Stimulated activated CD4-positive, alpha-beta T cell treated with anti-CD3 and anti-CD28 coated beads, Interleukin-1b, Interleukin-23, amount 100 ng/mL, for 4 hours (primary cell): ENCODE measurements around the gene CFAP54.
"Not testable (repeated sequence)": the region's sequence is repeated elsewhere in the genome, so short reads cannot be mapped to it uniquely, and the experiment has no call there.

ENCODE experiments used
- DNase-seq, 2 donors: peaks; one replicate each; pipeline ENCODE4 v3.0.0-alpha.2; 2020; ENCODE audit warnings: low read depth in 2 of 2

Gene CFAP54

DNA sequence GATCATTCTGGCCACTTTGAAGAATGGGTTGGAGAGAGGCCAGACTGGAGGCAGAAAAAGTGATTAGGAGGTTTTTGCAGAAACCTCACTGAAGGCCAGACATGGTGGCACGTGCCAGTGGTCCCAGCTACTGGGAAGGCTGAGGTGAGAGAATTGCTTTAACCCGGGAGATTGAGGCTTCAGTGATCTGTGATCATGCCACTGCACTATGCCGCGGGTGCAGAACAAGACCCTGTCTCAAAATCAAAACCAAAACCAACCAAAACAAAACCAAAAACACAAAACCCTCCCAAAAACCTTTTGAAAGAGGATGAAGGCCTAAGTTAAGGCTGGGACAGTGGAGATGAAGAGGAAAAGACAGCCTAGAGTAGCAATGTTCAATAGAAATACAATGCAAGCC, 15.2 kb upstream of the CFAP54 start:
- no peak for DNase-seq

DNA sequence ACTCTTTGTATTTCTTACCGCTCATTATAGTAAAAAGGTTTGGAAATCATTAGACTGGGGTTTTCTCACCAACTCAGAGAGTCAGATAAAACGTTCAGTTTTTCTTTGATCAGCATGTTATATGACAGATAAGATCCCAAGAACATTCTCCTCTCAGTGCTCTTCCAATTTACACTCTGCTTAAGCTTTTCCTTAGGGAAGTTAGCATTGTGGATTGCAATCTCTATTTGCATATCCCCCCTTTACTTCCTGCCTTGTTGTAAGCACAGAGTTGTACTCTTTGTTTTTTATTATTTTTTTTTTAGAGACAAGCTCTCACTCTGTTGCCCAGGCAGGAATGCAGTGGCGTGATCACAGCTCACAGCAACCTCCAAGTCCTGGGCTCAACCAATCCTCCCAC, 11.4 kb upstream of the CFAP54 start:
- no peak for DNase-seq

DNA sequence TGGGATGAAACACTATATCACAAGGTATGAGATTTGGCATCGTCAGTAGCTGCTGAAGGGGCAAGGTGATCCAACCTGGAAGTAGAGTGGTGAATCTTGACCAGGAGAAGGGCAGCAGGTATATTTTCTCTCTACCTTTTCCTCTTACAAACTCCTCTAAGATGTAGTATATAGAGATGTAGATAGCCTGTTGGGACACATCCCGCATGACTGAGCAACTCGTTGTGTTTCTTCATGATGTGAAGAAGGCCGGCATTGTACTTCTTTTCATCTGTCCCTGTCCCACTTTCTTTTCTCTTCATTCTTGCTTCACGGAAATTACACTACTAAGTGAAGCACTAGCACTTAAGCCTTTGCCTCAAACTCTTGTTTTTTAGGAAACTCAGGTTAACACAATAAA, 7.3 kb upstream of the CFAP54 start:
- no peak for DNase-seq

- no peak for DNase-seq
Measured at GRCh38 chr12:96483116-96483515, 6.3 kb upstream of the CFAP54 start.

DNA sequence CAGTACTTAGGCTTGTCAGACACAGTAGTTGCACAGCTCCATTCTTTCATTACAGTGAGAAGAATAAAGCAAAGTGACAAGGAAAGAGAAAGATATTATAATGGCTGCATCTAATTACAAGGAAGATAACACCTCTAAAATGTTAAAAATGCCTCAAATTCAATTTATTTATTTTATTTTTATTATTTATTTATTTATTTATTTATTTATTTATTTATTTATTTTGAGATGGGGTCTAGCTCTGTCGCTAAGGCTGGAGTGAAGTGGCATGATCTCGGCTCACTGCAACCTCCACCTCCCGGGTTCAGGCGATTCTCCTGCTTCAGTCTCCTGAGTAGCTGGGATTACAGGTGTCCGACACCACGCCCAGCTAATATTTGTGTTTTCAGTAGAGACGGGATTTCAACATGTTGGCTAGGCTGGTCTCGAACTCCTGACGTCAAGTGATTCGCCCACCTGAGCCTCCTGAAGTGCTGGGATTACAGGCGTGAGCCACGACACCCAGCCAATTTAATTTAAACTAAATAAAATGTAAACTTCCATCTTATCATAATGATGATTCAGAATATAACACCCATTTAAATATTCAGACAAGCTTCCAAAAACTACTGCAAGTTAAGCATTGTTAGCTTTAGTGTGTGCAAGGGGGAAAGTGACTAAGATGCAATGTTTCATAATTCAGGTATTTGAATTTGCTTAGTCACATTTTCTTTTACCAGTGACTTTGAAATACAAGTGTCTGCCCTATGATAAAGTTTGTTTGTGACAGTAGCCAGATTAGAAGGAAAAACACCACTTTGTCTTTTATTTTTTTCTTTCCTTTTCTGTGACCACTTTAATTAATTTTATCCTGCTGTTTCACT, 2.4 kb upstream of the CFAP54 start:
- DNase-seq = no peak

DNA sequence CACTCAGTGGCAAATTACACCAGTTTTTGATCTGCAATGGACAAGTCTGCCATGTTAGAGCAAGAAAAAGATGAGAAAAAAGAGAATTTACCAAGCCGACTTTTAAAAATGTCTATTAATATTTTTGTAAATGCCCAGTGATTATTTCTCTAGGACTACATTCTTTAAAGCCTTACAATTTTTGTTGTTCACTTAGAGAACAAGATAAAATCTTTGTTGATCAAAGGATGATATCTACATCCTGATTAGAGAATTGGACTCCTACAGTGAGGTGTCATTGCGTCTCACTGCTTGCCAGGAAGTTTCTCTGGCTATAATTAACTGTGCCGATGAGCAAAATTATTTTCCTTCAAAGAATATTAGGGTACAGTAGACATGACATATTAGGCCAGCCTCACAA, 1.7 kb upstream of the CFAP54 start:
- no peak for DNase-seq

DNA sequence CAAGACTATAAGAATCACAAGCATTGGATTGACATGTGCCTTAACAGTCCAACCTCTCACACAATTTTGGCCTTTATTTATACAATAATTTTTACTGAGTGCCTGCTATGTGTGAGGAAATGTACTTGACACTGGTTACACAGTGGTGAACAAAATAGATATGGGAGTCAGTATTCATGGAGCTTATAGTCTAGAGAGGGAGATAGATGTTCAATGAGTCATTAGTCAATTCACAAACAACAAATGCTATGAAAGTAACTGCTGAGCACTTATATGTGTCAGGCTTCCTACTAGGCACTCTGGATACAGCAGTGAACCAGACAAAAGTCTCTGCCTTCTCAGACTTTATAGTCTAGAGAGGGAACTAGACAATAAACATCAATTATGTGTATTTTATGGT, 3.7 kb downstream of the CFAP54 start:
- DNase-seq = no peak

DNA sequence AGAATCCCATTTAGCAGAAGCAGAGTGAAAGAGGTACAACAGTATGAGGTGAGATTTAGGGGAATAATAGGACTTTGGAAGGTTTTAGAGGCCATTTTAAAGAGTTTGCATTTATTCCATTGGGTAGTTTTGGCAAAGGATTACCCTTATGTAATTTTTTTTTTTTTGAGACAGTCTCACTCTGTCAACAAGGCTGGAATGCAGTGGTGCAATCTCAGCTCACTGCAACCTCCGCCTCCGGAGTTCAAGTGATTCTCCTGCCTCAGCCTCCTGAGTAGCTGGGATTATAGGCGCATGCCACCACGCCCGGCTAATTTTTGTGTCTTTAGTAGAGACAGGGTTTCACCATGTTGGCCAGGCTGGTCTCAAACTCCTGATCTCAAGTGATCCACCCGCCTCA, 4.8 kb downstream of the CFAP54 start:
- DNase-seq = not testable (repeated sequence)

DNA sequence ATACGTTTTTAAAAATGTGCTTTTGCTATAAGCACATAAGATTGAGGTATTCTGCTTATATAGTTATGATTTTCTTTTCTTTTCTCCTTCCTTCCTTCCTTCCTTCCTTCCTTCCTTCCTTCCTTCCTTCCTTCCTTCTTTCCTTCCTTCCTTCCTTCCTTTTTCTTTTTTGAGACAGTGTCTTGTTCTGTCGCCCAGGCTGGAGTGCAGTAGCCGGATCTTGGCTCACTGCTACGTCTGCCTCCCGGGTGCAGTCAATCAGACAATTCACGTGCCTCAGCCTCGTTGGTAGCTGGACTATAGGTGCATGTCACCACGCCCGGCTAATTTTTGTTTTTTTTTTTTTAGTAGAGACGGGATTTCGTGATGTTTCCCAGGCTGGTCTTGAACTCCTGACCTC, 5.8 kb downstream of the CFAP54 start:
- no peak for DNase-seq

DNA sequence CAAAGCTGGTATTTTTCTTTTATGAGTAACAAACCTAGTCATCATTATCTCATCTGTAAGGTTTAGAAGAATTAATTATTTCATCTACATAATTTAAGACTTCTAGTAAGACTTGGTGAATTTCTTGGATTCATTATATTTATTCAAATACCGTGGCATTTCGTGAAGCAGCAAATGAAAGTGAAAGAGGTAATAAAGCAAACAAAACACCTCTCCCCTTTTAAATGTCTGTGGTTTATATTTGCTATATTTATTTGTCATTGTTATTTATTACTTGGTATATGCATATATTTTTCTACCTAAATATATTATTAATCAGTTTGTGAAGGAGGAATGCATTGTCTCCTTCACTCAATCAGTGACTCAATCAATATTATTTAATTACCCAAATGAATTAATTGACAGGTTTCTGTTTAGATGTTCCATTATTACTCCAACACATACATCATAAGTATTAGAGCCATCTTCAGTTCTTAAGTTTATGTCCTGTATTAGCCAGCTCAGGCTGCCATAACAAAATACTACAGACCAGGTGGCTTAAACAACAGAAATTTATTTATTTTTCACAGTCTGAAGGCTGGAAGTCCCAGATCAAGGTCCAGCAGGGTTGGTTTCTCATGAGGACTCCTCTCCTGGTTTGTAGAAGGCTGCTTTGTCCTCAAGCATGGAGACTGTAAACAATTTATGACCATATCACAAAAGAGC, 6.6 kb downstream of the CFAP54 start:
- DNase-seq = no peak

- DNase-seq = no peak
Measured at GRCh38 chr12:96496944-96497343, 7.6 kb downstream of the CFAP54 start.

- DNase-seq = no peak
Measured at GRCh38 chr12:96497855-96498254, 8.5 kb downstream of the CFAP54 start.

- DNase-seq = no peak
Measured at GRCh38 chr12:96500693-96501092, 11.3 kb downstream of the CFAP54 start.

- no peak for DNase-seq
Measured at GRCh38 chr12:96501133-96501761, 11.9 kb downstream of the CFAP54 start.

DNA sequence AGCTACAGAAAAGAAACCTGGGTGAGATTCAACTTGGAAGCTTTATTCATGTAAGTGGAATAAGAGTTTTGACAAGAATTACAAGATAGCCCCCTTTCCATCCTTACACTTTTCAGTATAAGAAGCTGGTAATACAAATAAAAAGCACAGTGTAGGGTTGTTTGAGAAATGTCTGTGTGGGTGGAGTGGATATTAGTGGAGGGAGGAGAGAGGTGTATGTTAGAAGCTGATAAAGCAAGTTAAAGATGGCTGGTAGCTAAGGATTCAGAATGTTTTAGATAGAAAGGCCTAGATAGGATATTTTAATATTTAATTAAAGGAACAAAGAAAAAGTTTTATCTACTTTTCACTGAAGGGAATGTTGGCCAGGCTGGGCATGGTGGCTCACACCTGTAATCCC, 12.5 kb downstream of the CFAP54 start:
- no peak for DNase-seq

GRCh38 chr12:96502477-96502876, 13.1 kb downstream of the CFAP54 start:
- DNase-seq = no peak

- DNase-seq = no peak
Measured at GRCh38 chr12:96502949-96503532, 13.7 kb downstream of the CFAP54 start.

DNA sequence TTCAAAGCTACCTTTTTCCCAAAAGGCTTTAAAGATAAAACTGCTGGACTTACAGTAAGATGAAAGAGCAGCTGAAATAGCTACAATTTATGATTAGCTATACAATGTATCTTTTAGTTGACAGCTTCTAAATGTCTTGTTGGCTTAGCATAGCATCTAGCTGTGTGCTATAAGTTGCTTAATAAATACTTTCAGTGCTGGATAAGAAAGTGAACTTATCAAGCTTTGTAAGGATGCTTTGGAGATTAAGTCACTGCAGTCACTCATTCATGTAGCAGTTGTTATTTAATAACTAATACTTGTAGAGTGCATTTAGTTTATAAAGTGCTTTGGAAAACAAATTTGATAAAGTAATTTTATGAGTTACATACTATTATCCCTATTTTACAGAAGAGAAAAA, 14.6 kb downstream of the CFAP54 start:
- no peak for DNase-seq

DNA sequence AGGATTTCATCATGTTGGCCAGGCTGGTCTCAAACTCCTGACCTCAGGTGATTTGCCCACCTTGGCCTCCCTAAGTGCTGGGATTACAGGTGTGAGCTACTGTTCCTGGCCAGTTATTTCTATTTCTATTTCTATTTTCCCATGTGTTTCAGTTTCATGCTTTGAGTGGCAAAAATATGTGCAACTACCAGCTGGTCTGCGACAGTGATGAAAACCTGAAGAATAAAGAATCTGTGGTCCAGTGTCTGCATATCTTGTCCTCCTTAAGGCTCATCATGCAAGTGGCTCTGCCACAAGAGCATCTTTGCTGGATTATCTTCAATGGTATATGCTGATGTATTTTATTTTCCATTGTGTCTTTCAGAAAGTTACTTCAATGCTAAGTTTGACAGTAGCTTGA, 17.4 kb downstream of the CFAP54 start:
- no peak for DNase-seq

DNA sequence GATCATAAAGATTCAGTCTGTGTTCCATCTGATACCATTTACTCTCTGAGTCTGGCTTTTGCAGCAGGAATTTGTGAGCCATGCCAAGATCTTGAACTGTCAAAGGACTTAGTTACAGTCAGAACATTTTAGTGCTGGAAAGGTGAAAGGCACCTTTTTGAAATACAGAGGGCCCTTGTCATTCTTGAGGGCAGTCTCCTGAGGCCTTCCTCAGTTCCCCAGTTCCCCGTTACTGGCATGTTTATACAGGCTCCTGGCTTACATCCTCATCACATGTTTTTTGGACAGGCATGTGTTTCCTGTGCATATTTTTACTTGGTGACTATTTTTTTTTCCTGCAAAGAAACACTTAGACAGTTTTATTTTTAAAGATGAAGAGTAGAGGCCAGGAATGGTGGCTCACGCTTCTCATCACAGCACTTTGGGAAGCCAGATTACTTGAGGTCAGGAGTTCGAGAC, 21.0 kb downstream of the CFAP54 start:
- no peak for DNase-seq

DNA sequence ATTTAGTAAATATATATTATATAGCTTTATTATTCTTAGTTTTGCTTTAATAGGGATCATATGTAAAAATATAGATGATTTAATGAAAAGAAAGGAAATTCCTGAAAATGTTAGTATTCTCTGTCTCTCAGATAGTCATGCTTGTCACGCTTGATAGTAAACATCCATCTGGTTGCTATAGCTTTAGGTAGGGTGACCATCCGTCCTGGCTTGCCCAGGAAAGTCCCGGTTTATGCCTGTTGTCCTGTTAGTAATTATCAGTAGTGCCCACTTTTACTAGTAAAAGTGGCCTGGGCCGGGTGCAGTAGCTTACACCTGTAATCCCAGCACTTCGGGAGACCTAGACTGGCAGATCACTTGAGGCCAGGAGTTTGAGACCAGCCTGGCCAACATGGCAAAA, 23.8 kb downstream of the CFAP54 start:
- no peak for DNase-seq

- DNase-seq = no peak
Measured at GRCh38 chr12:96513681-96514080, 24.3 kb downstream of the CFAP54 start.
